ENCODE measurements around the gene KRTAP16-1.
A peak's percentile ranks its signal among the peaks of the same experiment; 100 is the strongest.

KRTAP16-1 gene

DNA sequence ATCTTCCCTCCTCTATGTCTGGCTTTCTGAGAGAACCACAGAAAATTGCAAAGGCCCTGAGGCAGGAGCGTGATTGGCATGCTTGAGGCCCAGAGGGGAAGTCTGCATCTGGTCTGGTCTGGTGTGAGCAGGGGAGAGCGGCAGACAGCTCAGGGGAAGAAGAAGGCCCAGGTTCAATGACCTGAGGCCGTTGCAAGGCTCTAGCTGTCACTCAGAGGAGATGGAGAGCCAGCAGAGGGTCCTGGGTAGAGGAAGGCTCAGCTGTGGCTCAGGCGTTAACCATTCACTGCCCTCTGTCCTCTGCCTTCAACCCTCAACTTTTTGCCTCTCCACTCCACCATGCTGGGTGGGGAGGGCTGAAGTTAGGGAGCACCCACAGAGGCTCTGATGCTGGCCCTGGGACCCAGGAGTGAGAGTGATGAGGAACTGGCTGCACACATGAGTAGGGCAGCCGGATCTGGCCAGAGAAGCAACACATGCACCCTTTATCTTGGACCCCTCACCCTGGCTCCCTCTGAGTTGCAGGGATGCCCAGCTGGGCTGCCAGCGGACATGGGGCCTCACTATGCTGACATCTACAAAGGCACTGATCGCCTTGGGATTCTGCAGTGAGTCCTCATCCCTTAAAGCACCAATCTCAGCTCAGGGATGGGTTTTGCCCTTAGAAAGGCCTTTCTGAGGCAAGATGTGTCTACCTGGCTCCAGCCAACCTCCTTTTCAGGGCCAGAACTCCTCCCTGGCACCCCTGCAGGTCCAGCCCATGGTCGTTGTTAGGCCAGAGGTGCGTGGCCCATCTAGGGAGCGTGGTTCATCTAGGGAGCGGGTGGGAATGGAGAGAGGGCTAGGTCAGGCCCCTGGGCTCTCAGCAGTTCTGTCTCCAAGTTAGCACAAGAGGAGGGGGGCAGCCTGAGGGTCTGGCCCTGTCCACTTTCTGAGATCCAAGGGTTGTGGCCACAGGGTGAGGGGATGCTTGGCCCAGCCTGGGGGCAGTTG is 14.1 kb upstream of the KRTAP16-1 start:
- H3K79me2 ChIP-seq (ENCODE audit: insufficient read depth, low read length): no peaks in the 10 kb centered on the region
- H4K20me1 ChIP-seq (ENCODE audit: low read depth, low read length): no peaks in the 10 kb centered on the region
- TF ChIP-seq, protein P1, sequence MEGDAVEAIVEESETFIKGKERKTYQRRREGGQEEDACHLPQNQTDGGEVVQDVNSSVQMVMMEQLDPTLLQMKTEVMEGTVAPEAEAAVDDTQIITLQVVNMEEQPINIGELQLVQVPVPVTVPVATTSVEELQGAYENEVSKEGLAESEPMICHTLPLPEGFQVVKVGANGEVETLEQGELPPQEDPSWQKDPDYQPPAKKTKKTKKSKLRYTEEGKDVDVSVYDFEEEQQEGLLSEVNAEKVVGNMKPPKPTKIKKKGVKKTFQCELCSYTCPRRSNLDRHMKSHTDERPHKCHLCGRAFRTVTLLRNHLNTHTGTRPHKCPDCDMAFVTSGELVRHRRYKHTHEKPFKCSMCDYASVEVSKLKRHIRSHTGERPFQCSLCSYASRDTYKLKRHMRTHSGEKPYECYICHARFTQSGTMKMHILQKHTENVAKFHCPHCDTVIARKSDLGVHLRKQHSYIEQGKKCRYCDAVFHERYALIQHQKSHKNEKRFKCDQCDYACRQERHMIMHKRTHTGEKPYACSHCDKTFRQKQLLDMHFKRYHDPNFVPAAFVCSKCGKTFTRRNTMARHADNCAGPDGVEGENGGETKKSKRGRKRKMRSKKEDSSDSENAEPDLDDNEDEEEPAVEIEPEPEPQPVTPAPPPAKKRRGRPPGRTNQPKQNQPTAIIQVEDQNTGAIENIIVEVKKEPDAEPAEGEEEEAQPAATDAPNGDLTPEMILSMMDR (IDR thresholded peaks at IDR 0.05; ENCODE audit: insufficient read depth, low read length, poor library complexity, severe bottlenecking): no peak
- TF ChIP-seq EZH2phosphoT487 (conservative IDR thresholded peaks at IDR 0.05; ENCODE audit: low read length): no peak
- no peak overlapping the region for H3K9ac ChIP-seq (ENCODE audit: low read length)
- H3K27ac ChIP-seq (ENCODE audit: low read depth, low read length): no peak overlapping the region
- H3K9me2 ChIP-seq (replicated peaks; ENCODE audit: insufficient read depth, low read length): no peaks in the 10 kb centered on the region
- H3K27me3 ChIP-seq (ENCODE audit: low read length): no peaks in the 10 kb centered on the region
- 0 out of 2 replicates have a peak, but pooled peaks cover 3% of the 10 kb centered on the region for H3K36me3 ChIP-seq (ENCODE audit: low read length)
- H2AFZ ChIP-seq (ENCODE audit: low read depth, low read length, severe bottlenecking): no peak overlapping the region
- no peak overlapping the region for H3K4me3 ChIP-seq (ENCODE audit: insufficient read depth, low read length, poor library complexity, severe bottlenecking)
- no peak overlapping the region for H3K4me2 ChIP-seq (ENCODE audit: low read depth, low read length, poor library complexity, severe bottlenecking)
- no peaks in the 10 kb centered on the region for H3F3A ChIP-seq (ENCODE audit: insufficient read depth)
- H3K9me3 ChIP-seq (ENCODE audit: insufficient read depth, low read length): peaks cover 8% of the 10 kb centered on the region; the same call in 1 of the 2 replicates

DNA sequence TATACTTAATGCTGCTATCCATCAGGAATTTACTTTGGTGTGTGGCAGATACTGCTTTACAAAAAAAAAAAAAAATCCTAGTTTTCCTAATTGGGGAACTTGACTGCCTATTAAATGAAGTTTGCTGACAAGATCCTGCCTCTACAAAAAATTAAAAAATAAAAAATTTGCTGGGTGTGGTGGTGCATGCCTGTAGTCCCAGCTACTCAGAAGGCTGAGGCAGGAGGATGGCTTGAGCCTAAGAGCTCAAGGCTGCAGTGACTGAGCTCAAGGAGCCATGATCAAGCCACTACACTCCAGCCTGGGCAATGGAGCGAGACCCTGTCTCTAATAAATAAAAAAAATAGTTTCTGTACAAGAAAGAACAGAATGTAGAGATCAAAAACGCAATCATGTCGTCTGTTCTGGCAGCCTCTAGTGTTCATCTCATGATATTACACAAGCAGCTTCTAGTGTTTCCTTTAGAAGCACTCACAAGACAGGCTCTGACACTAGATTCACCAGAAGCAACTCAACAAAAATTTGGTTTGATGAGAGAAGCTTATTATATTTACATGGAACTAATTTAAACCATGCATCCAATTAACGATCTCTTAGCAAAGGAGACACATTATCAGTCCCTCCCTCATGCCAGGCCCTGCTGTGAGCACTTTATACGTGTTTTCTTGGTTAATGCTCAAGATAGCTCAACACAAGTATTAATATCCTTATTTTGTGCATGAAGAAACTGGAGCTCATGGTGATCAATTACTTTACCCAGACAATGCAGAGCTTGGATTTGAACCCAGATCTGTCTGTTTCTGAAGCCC is 13.2 kb upstream of the KRTAP16-1 start:
- Histone ChIP-seq H3F3A (ENCODE audit: insufficient read depth) (no peaks in the 10 kb centered on the region), H4K20me1 (ENCODE audit: low read depth, low read length) (no peaks in the 10 kb centered on the region), H3K9ac (ENCODE audit: low read length) (no peak overlapping the region), H3K27ac (ENCODE audit: low read depth, low read length) (no peak overlapping the region), H3K9me2 (replicated peaks; ENCODE audit: insufficient read depth, low read length) (no peaks in the 10 kb centered on the region), H3K4me2 (ENCODE audit: low read depth, low read length, poor library complexity, severe bottlenecking) (no peak overlapping the region), H3K79me2 (ENCODE audit: insufficient read depth, low read length) (no peaks in the 10 kb centered on the region), H3K9me3 (ENCODE audit: insufficient read depth, low read length) (peaks cover 8% of the 10 kb centered on the region; the same call in 1 of the 2 replicates), H3K4me3 (ENCODE audit: insufficient read depth, low read length, poor library complexity, severe bottlenecking) (no peak overlapping the region), H3K27me3 (ENCODE audit: low read length) (no peaks in the 10 kb centered on the region), H3K36me3 (ENCODE audit: low read length) (0 out of 2 replicates have a peak, but pooled peaks cover 3% of the 10 kb centered on the region), H2AFZ (ENCODE audit: low read depth, low read length, severe bottlenecking) (no peak overlapping the region)
- no peak for TF ChIP-seq EZH2phosphoT487 (conservative IDR thresholded peaks at IDR 0.05; ENCODE audit: low read length)
- TF ChIP-seq, protein P1 (IDR thresholded peaks at IDR 0.05; ENCODE audit: insufficient read depth, low read length, poor library complexity, severe bottlenecking): peak; percentile 53

DNA sequence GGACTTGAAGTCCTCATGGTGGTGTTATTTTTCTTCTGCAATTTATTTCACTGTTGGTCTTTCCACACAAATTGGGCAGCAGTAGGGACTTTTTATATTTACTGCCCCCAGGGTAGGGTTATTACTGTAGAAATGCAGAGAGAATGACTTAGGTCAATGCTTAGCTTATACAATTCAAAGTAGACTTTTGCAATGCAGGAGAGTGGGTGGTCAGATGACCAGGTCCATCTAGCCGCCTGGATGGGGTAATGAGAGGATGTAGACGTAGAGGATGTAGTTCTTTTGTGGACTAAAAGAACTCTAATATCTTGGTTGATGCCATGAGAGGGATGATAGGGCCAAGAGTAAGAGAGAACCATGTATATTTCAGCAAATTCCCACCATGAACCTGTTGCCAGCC is 9.1 kb upstream of the KRTAP16-1 start:
- Histone ChIP-seq H3K9me3 (ENCODE audit: insufficient read depth, low read length) (peaks cover 8% of the 10 kb centered on the region; the same call in 1 of the 2 replicates), H3K79me2 (ENCODE audit: insufficient read depth, low read length) (no peaks in the 10 kb centered on the region), H3K27ac (ENCODE audit: low read depth, low read length) (no peak overlapping the region), H3K9me2 (replicated peaks; ENCODE audit: insufficient read depth, low read length) (no peaks in the 10 kb centered on the region), H3K4me2 (ENCODE audit: low read depth, low read length, poor library complexity, severe bottlenecking) (no peak overlapping the region), H3K27me3 (ENCODE audit: low read length) (no peaks in the 10 kb centered on the region), H2AFZ (ENCODE audit: low read depth, low read length, severe bottlenecking) (no peak overlapping the region), H3K4me3 (ENCODE audit: insufficient read depth, low read length, poor library complexity, severe bottlenecking) (no peak overlapping the region), H3F3A (ENCODE audit: insufficient read depth) (no peaks in the 10 kb centered on the region), H4K20me1 (ENCODE audit: low read depth, low read length) (no peaks in the 10 kb centered on the region), H3K9ac (ENCODE audit: low read length) (no peak overlapping the region), H3K36me3 (ENCODE audit: low read length) (0 out of 2 replicates have a peak, but pooled peaks cover 3% of the 10 kb centered on the region)
- no peak for TF ChIP-seq EZH2phosphoT487 (conservative IDR thresholded peaks at IDR 0.05; ENCODE audit: low read length)
- TF ChIP-seq, protein P1 (IDR thresholded peaks at IDR 0.05; ENCODE audit: insufficient read depth, low read length, poor library complexity, severe bottlenecking): no peak
